ENCODE data around the gene TCF7L2. TPM values are rescaled to one million over a fixed set of nuclear protein-coding genes. Genes with fewer than 3 reads are reported as not detected.
"Not testable (repeated sequence)": the region's sequence is repeated elsewhere in the genome, so short reads cannot be mapped to it uniquely, and the experiment has no call there.

TCF7L2 gene
- total RNA-seq, 1 donor from 2014 or later, result 36.8 TPM

- peak; percentile 46 for DNase-seq
These were observed 146.3 kb downstream of the TCF7L2 start for GRCh38 chr10:113096128-113096996.

- DNase-seq, result no peak
These were observed 147.0 kb downstream of the TCF7L2 start for GRCh38 chr10:113097036-113097435.

- peak; percentile 61 for DNase-seq
These were observed 149.6 kb downstream of the TCF7L2 start for GRCh38 chr10:113099431-113100183.

- peak; percentile 14 for DNase-seq
These were observed 150.2 kb downstream of the TCF7L2 start for GRCh38 chr10:113100281-113100680.

GRCh38 chr10:113103131-113103840 lies 153.2 kb downstream of the TCF7L2 start:
- peak; percentile 97 for DNase-seq

- peak; percentile 92 for DNase-seq
These were observed 154.0 kb downstream of the TCF7L2 start for GRCh38 chr10:113104047-113104446.

GRCh38 chr10:113108194-113108835 lies 158.3 kb downstream of the TCF7L2 start:
- DNase-seq, result no peak

- no peak for DNase-seq
These were observed 158.9 kb downstream of the TCF7L2 start for GRCh38 chr10:113108948-113109347.

- not testable (repeated sequence) for DNase-seq
These were observed 159.4 kb downstream of the TCF7L2 start for GRCh38 chr10:113109482-113109881.

- no peak for DNase-seq
These were observed 161.2 kb downstream of the TCF7L2 start for GRCh38 chr10:113111260-113111659.

- DNase-seq, result no peak
These were observed 162.1 kb downstream of the TCF7L2 start for GRCh38 chr10:113111900-113112853.

- DNase-seq, result no peak
These were observed 163.2 kb downstream of the TCF7L2 start for GRCh38 chr10:113113241-113113640.

GRCh38 chr10:113113918-113114317 lies 163.9 kb downstream of the TCF7L2 start:
- DNase-seq, result no peak

- DNase-seq, result no peak
These were observed 165.5 kb downstream of the TCF7L2 start for GRCh38 chr10:113115556-113115955.

GRCh38 chr10:113118882-113119281 lies 168.8 kb downstream of the TCF7L2 start:
- DNase-seq, result no peak

GRCh38 chr10:113119801-113120200 lies 169.8 kb downstream of the TCF7L2 start:
- no peak for DNase-seq

GRCh38 chr10:113121153-113121552 lies 171.1 kb downstream of the TCF7L2 start:
- DNase-seq, result no peak

- no peak for DNase-seq
These were observed 172.9 kb downstream of the TCF7L2 start for GRCh38 chr10:113122947-113123346.

- no peak for DNase-seq
These were observed 174.7 kb downstream of the TCF7L2 start for GRCh38 chr10:113124724-113125123.

GRCh38 chr10:113125612-113126011 lies 175.6 kb downstream of the TCF7L2 start:
- no peak for DNase-seq
